HEK293 (cell line): ENCODE data around the gene LSG1.

Experiments used
- CTCF ChIA-PET: fragments of 350-600 bp; formaldehyde crosslinking; extraction: SDS; loops from one replicate; lab custom pipeline; 2021; ENCODE audit warnings: antibody characterized with exemption; lab: Yijun Ruan, JAX
- POLR2A ChIA-PET: fragments of 300-600 bp; formaldehyde crosslinking; extraction: SDS; loops from one replicate; lab custom pipeline; 2020; ENCODE audit warnings: antibody characterized with exemption, inconsistent platforms; lab: Yijun Ruan, JAX
- H3K27ac ChIP-seq: fragments of 200-500 bp; sonication (Bioruptor generic); 2 replicates; pipeline ENCODE4 v1.5.1; 2014; ENCODE audit warnings: low read depth, low read length, control low read depth, inconsistent platforms; ENCODE audit errors: extremely low read depth
- H3K36me3 ChIP-seq, 2 experiments: fragments of 200-500 bp in 1 of 2; sonication (Bioruptor generic) in 1 of 2; 1 replicate in 1 of 2; 2 replicates in 1 of 2; pipeline ENCODE4 v1.5.1; 2014 to 2017; ENCODE audit warnings: inconsistent platforms in 2 of 2, low read length in 2 of 2; ENCODE audit not compliant: control insufficient read depth in 2 of 2, insufficient read depth in 1 of 2
- H3K4me1 ChIP-seq: fragments of 200-500 bp; sonication (Bioruptor generic); 2 replicates; pipeline ENCODE4 v1.5.1; 2014; ENCODE audit warnings: mild to moderate bottlenecking, low read length, inconsistent platforms; ENCODE audit not compliant: control insufficient read depth, insufficient read depth
- H3K4me3 ChIP-seq: 2 replicates; pipeline ENCODE4 v1.5.1; 2011; ENCODE audit warnings: low read depth, mild to moderate bottlenecking, control low read depth, low read length, moderate library complexity
- H3K9me3 ChIP-seq: fragments of 200-500 bp; sonication (Bioruptor generic); 2 replicates; pipeline ENCODE4 v1.5.1; 2014; ENCODE audit warnings: low read depth, low read length, inconsistent platforms; ENCODE audit not compliant: control insufficient read depth, insufficient read depth
- CTCF ChIP-seq: fragments of 450-650 bp; formaldehyde crosslinking; IDR thresholded peaks from 2 replicates; pipeline ENCODE4 v1.5.1; 2016; ENCODE audit warnings: missing biosample characterization, missing genetic modification characterization
- GFI1B ChIP-seq: fragments of 450-650 bp; formaldehyde crosslinking; IDR thresholded peaks from 2 replicates; pipeline ENCODE4 v1.5.1; 2016; ENCODE audit warnings: missing biosample characterization, missing genetic modification characterization
- GLI4 ChIP-seq: fragments of 450-650 bp; formaldehyde crosslinking; IDR thresholded peaks from 2 replicates; pipeline ENCODE4 v1.5.1; 2016; ENCODE audit warnings: missing biosample characterization, missing genetic modification characterization
- HOXC10 ChIP-seq: sonication (generic); formaldehyde crosslinking; IDR thresholded peaks from 2 replicates; pipeline ENCODE4 v1.8.1; 2023; ENCODE audit warnings: mild to moderate bottlenecking, missing genetic modification reagents
- PRDM1 ChIP-seq: fragments of 450-650 bp; formaldehyde crosslinking; IDR thresholded peaks from 2 replicates; pipeline ENCODE4; 2016; ENCODE audit warnings: missing biosample characterization, missing genetic modification characterization
- PRDM2 ChIP-seq: fragments of 450-650 bp; formaldehyde crosslinking; IDR thresholded peaks from 2 replicates; pipeline ENCODE4 v1.5.1; 2016; ENCODE audit warnings: missing biosample characterization, missing genetic modification characterization, borderline replicate concordance
- TCF7L2 ChIP-seq: IDR thresholded peaks from 2 replicates; pipeline ENCODE4 v1.6.1; 2011; ENCODE audit warnings: low read depth, mild to moderate bottlenecking, inconsistent platforms, low read length, moderate library complexity, borderline replicate concordance
- ZBTB48 ChIP-seq: fragments of 450-650 bp; formaldehyde crosslinking; IDR thresholded peaks from 2 replicates; pipeline ENCODE4 v1.5.1; 2016; ENCODE audit warnings: missing biosample characterization, missing genetic modification characterization
- ZNF140 ChIP-seq: fragments of 450-650 bp; formaldehyde crosslinking; IDR thresholded peaks from 2 replicates; pipeline ENCODE4 v1.5.1; 2016; ENCODE audit warnings: missing biosample characterization, missing genetic modification characterization
- ZNF148 ChIP-seq: fragments of 450-650 bp; formaldehyde crosslinking; IDR thresholded peaks from 2 replicates; pipeline ENCODE4 v1.5.0; 2017; ENCODE audit warnings: missing biosample characterization, missing genetic modification characterization, borderline replicate concordance
- ZNF239 ChIP-seq: fragments of 450-650 bp; formaldehyde crosslinking; IDR thresholded peaks from 2 replicates; pipeline ENCODE4 v1.5.1; 2016; ENCODE audit warnings: missing biosample characterization, missing genetic modification characterization
- ZNF354C ChIP-seq: fragments of 450-650 bp; formaldehyde crosslinking; IDR thresholded peaks from 2 replicates; pipeline ENCODE4 v1.5.1; 2016; ENCODE audit warnings: missing biosample characterization, missing genetic modification characterization, low read depth, borderline replicate concordance
- ZNF416 ChIP-seq: fragments of 450-650 bp; formaldehyde crosslinking; IDR thresholded peaks from 2 replicates; pipeline ENCODE4 v1.5.1; 2016; ENCODE audit warnings: missing biosample characterization, missing genetic modification characterization
- ZNF580 ChIP-seq: fragments of 450-650 bp; formaldehyde crosslinking; IDR thresholded peaks from 2 replicates; pipeline ENCODE4 v1.5.1; 2016; ENCODE audit warnings: missing biosample characterization, missing genetic modification characterization
- ZNF585B ChIP-seq: fragments of 450-650 bp; formaldehyde crosslinking; IDR thresholded peaks from 2 replicates; pipeline ENCODE4 v1.5.1; 2016; ENCODE audit warnings: missing biosample characterization, missing genetic modification characterization
- ZNF624 ChIP-seq: fragments of 450-650 bp; formaldehyde crosslinking; IDR thresholded peaks from 2 replicates; pipeline ENCODE4 v1.5.1; 2017; ENCODE audit warnings: missing biosample characterization, missing genetic modification characterization
- ZNF658 ChIP-seq: fragments of 450-650 bp; formaldehyde crosslinking; IDR thresholded peaks from 2 replicates; pipeline ENCODE4; 2016; ENCODE audit warnings: missing biosample characterization, missing genetic modification characterization
- ZNF76 ChIP-seq: fragments of 450-650 bp; formaldehyde crosslinking; IDR thresholded peaks from 2 replicates; pipeline ENCODE4; 2016; ENCODE audit warnings: low read depth, missing biosample characterization, missing genetic modification characterization, borderline replicate concordance
- ZSCAN5A ChIP-seq: fragments of 450-650 bp; formaldehyde crosslinking; IDR thresholded peaks from 2 replicates; pipeline ENCODE4 v1.5.1; 2016; ENCODE audit warnings: missing biosample characterization, missing genetic modification characterization

Gene LSG1

GRCh38 chr3:194604837-194605236, 67.2 kb downstream of the LSG1 start:
- H3K9me3 ChIP-seq: no peaks in the 10 kb centered on the region
- CTCF ChIA-PET: interaction anchor here (0.6 to 1.0 kb wide), 5 partner anchors 9 to 31 kb away, joined by 3 to 4 read pairs (median 4); no protein-coding TSS in a partner anchor
- no peak overlapping the region for H3K27ac ChIP-seq
- H3K36me3 ChIP-seq: peaks cover 0 to 5% of the 10 kb centered on the region in 2 experiments; a peak in 1 of 3 replicates
- no peak overlapping the region for H3K4me3 ChIP-seq
- H3K4me1 ChIP-seq: no peaks in the 10 kb centered on the region
- POLR2A ChIA-PET: interaction anchor here (0.8 kb wide), 1 partner anchor 27 kb away, joined by 3 read pairs; no protein-coding TSS in a partner anchor
- no peak for TF ChIP-seq ZNF624
- no peak for TF ChIP-seq PRDM1
- no peak for TF ChIP-seq PRDM2 (tag by site-specific recombination)
- TF ChIP-seq ZNF76 (tag by site-specific recombination): no peak
- TF ChIP-seq ZNF140 (tag by site-specific recombination): no peak
- no peak for TF ChIP-seq HOXC10
- no peak for TF ChIP-seq GLI4 (tag by site-specific recombination)
- TF ChIP-seq ZNF658: no peak
- TF ChIP-seq ZBTB48 (tag by site-specific recombination): no peak
- no peak for TF ChIP-seq CTCF
- no peak for TF ChIP-seq ZNF416 (tag by site-specific recombination)
- no peak for TF ChIP-seq ZNF239 (tag by site-specific recombination)
- no peak for TF ChIP-seq ZNF580
- no peak for TF ChIP-seq ZSCAN5A (tag by site-specific recombination)
- TF ChIP-seq GFI1B (tag by site-specific recombination): no peak
- TF ChIP-seq TCF7L2: no peak
- TF ChIP-seq ZNF148 (tag by site-specific recombination): no peak
- no peak for TF ChIP-seq ZNF354C (tag by site-specific recombination)
- TF ChIP-seq ZNF585B (tag by site-specific recombination): no peak
- TF ChIP-seq, all 188 proteins: peak for 0
